Heart left ventricle (tissue), 13 donors: ENCODE measurements around the gene CD200R1.

Experiments
- POLR2A ChIP-seq, 2 donors: fragments of 450-650 bp; IDR thresholded peaks; one replicate each; pipeline ENCODE4 v1.6.1; 2017; ENCODE audit warnings: antibody characterized with exemption in 2 of 2, mild to moderate bottlenecking in 2 of 2, moderate library complexity in 2 of 2
- TF ChIP-seq, protein P1 (sequence below), 12 donors: fragments of 200-600 bp; sonication (generic) in 4 of 12; IDR thresholded peaks; one replicate each; pipeline versions ENCODE4 v1.5.0 to v1.8.0; 2018 to 2022; ENCODE audit warnings: antibody characterized with exemption in 12 of 12, mild to moderate bottlenecking in 5 of 12
- donor health status: ischemic (EF 13 %, LVEDD 7.1; RV severe dilation, severe dysfunction).
- donor health status: DM: no; HTN: yes; CAD: no.
- donor health status: DM: no; HTN: no; CAD: no.
- donor health status: ischemic (EF 25% LVEDD 6.9; RV normal size, moderate dysfunction).
- donor health status: ischemic (EF 25% LVEDD 5.7; RV mildly dilated, moderate dysfunction).
- donor health status: ischemic (EF 35%, LVEDD 5.7; RV mildly dilated, moderate dysfunction).
- donor health status: nonischemic (EF 11% LVEDD 7.7; RV severe dilation, severe dysfunction).
- donor health status: DM: yes; HTN: yes; CAD: no.
- donor health status: PGD.
- donor health status: ischemic (EF 29% LVEDD 5.4; RV normal size, mild dysfunction).
- donor health status: nonischemic (EF 23%, LVEDD 6.1; RV moderate dilation, normal function).

- TF ChIP-seq POLR2A (IDR thresholded peaks at IDR 0.05), result no peak
- TF ChIP-seq, protein P1, sequence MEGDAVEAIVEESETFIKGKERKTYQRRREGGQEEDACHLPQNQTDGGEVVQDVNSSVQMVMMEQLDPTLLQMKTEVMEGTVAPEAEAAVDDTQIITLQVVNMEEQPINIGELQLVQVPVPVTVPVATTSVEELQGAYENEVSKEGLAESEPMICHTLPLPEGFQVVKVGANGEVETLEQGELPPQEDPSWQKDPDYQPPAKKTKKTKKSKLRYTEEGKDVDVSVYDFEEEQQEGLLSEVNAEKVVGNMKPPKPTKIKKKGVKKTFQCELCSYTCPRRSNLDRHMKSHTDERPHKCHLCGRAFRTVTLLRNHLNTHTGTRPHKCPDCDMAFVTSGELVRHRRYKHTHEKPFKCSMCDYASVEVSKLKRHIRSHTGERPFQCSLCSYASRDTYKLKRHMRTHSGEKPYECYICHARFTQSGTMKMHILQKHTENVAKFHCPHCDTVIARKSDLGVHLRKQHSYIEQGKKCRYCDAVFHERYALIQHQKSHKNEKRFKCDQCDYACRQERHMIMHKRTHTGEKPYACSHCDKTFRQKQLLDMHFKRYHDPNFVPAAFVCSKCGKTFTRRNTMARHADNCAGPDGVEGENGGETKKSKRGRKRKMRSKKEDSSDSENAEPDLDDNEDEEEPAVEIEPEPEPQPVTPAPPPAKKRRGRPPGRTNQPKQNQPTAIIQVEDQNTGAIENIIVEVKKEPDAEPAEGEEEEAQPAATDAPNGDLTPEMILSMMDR (IDR thresholded peaks at IDR 0.05), result no peak
These were observed 8.3 kb downstream of the CD200R1 start for GRCh38 chr3:112966633-112967032.
